Neuronal stem cell (in vitro differentiated cells): ENCODE data around the gene MOGAT2.

ENCODE experiments used
- DNase-seq: peaks from one replicate; pipeline ENCODE4 v3.0.0-alpha.2; 2013; ENCODE audit warnings: low spot score
- H2AFZ ChIP-seq: one replicate; pipeline ENCODE4 v1.6.1; 2013; ENCODE audit warnings: mild to moderate bottlenecking, low read length, inconsistent platforms
- H2AK5ac ChIP-seq: 2 replicates; pipeline ENCODE4 v1.6.1; 2013; ENCODE audit warnings: low read depth, mild to moderate bottlenecking, inconsistent platforms, low read length, moderate library complexity, mixed read lengths
- H2BK120ac ChIP-seq: 2 replicates; pipeline ENCODE4 v1.6.1; 2013; ENCODE audit warnings: low read depth, mild to moderate bottlenecking, inconsistent platforms, low read length, moderate library complexity, mixed read lengths
- H2BK12ac ChIP-seq: one replicate; pipeline ENCODE4 v1.6.1; 2013; ENCODE audit warnings: low read length, inconsistent platforms
- H2BK15ac ChIP-seq: 2 replicates; pipeline ENCODE4 v1.6.1; 2013; ENCODE audit warnings: mild to moderate bottlenecking, low read length, inconsistent platforms, mixed read lengths
- H2BK5ac ChIP-seq: one replicate; pipeline ENCODE4 v1.6.1; 2013; ENCODE audit warnings: inconsistent platforms, mild to moderate bottlenecking, low read length, moderate library complexity
- H3K14ac ChIP-seq: one replicate; pipeline ENCODE4 v1.6.1; 2013; ENCODE audit warnings: low read length, inconsistent platforms
- H3K18ac ChIP-seq: 2 replicates; pipeline ENCODE4 v1.6.1; 2013; ENCODE audit warnings: low read length, inconsistent platforms
- H3K23ac ChIP-seq: 2 replicates; pipeline ENCODE4 v1.6.1; 2013; ENCODE audit warnings: low read depth, mild to moderate bottlenecking, mixed read lengths, low read length, inconsistent platforms; ENCODE audit not compliant: poor library complexity
- H3K27ac ChIP-seq: replicated peaks from 3 replicates; pipeline ENCODE4 v1.5.1; 2013; ENCODE audit warnings: low read length, inconsistent platforms
- H3K27me3 ChIP-seq, 3 experiments: 2 replicates each; pipeline ENCODE4 v1.6.1; 2013; ENCODE audit warnings: low read length in 3 of 3, mild to moderate bottlenecking in 2 of 3, inconsistent platforms in 1 of 3, low read depth in 1 of 3, mixed read lengths in 1 of 3, moderate library complexity in 1 of 3; ENCODE audit not compliant: control insufficient read depth in 3 of 3, insufficient read depth in 3 of 3
- H3K36me3 ChIP-seq, 2 donors: replicated peaks in 1 of 2; 2 replicates each; pipeline ENCODE4 v1.6.1; 2013; ENCODE audit warnings: low read length in 2 of 2; ENCODE audit not compliant: control insufficient read depth in 2 of 2, insufficient read depth in 2 of 2
- H3K4ac ChIP-seq: 2 replicates; pipeline ENCODE4 v1.6.1; 2013; ENCODE audit warnings: inconsistent platforms, mild to moderate bottlenecking, low read length, moderate library complexity
- H3K4me1 ChIP-seq, 2 donors: 1 replicate in 1 of 2; 2 replicates in 1 of 2; pipeline ENCODE4 v1.6.1; 2013; ENCODE audit warnings: low read length in 2 of 2, low read depth in 1 of 2; ENCODE audit not compliant: control insufficient read depth in 2 of 2, insufficient read depth in 1 of 2
- H3K4me2 ChIP-seq: one replicate; pipeline ENCODE4 v1.6.1; 2013; ENCODE audit warnings: mild to moderate bottlenecking, low read length, inconsistent platforms; ENCODE audit not compliant: insufficient read depth, poor library complexity, severe bottlenecking
- H3K4me3 ChIP-seq, 2 donors: 2 replicates each; pipeline ENCODE4 v1.5.1; 2013; ENCODE audit warnings: low read length in 2 of 2, mild to moderate bottlenecking in 2 of 2, inconsistent platforms in 1 of 2, moderate library complexity in 1 of 2
- H3K79me1 ChIP-seq: one replicate; pipeline ENCODE4 v1.6.1; 2013; ENCODE audit warnings: low read depth, mild to moderate bottlenecking, inconsistent platforms, low read length, moderate library complexity
- H3K9ac ChIP-seq: one replicate; pipeline ENCODE4 v1.6.1; 2013; ENCODE audit warnings: mild to moderate bottlenecking, low read depth, low read length, inconsistent platforms; ENCODE audit not compliant: poor library complexity
- H3K9me3 ChIP-seq, 2 donors: replicated peaks in 1 of 2; 2 replicates each; pipeline versions ENCODE3 to v1.6.1; 2013; ENCODE audit warnings: low read length in 2 of 2, mild to moderate bottlenecking in 2 of 2, inconsistent platforms in 1 of 2, low read depth in 1 of 2, mixed read lengths in 1 of 2, moderate library complexity in 1 of 2; ENCODE audit not compliant: control insufficient read depth in 2 of 2, insufficient read depth in 1 of 2
- H4K8ac ChIP-seq: one replicate; pipeline ENCODE4 v1.6.1; 2013; ENCODE audit warnings: low read depth, mild to moderate bottlenecking, inconsistent platforms, low read length, moderate library complexity
- H4K91ac ChIP-seq: one replicate; pipeline ENCODE4 v1.6.1; 2013; ENCODE audit warnings: low read length, low read depth, mild to moderate bottlenecking, inconsistent platforms; ENCODE audit not compliant: poor library complexity
- WGBS, 2 donors: extraction: QIAGEN DNeasy Blood & Tissue Kit; methylation state at CpG; one replicate each; pipeline ENCODE4 v1.1.7; 2013; ENCODE audit warnings: missing lambda C conversion rate in 2 of 2, mixed read lengths in 1 of 2; ENCODE audit not compliant: insufficient read length in 2 of 2, insufficient replicate concordance in 1 of 2; ENCODE audit errors: extremely low coverage in 2 of 2; 5-methylcytosine and 5-hydroxymethylcytosine counted together

The MOGAT2 gene

DNA sequence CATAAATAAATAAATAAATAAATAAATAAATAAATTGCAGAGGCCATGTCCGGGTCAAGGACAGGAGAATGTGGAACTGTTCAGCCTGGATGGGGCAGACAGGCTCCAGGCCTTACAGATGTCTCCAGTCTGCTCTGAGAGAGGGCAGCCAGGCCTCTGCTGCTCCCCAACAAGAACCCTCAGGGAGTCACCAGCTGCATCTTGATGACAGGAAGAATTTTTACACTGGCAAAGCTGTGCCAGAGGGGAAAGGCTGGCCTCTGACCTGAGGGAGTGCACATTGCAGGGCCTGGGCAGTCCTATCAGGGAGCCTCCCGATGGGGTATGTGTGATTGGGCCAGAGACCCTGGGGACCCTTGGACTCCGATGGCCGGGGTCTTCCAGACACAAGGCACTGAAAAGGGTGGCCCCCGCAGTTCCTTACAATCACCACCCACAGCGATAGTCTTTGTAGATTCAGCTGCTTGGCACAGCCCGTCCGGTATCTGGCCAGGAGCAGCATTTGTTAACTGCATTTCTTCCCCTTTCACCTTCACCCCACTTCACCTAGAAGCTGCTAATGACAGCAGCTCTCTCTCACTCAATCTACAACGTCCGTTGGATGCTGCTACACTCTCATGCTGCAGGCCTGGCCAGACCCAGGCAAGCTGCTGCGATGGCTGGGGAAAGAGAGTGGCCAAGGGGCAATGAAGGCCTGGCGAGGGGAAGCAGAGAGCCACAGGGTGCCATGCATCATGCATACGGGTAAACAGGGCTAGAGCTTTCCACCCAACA is 8.1 kb downstream of the MOGAT2 start:
- Histone ChIP-seq H4K8ac (no peak overlapping the region), H3K36me3 (no peaks in the 10 kb centered on the region), H3K18ac (peak overlapping the region; percentile 62), H3K4me3 (no peak overlapping the region), H3K9ac (no peak overlapping the region), H3K9me3 (no peaks in the 10 kb centered on the region), H2AFZ (no peak overlapping the region), H3K4me2 (no peak overlapping the region), H3K27me3 (peaks cover 0 to 14% (median 0%) of the 10 kb centered on the region in 3 experiments), H2BK120ac (no peak overlapping the region), H2AK5ac (no peak overlapping the region), H2BK12ac (no peak overlapping the region), H3K27ac (no peak overlapping the region), H3K14ac (no peak overlapping the region), H2BK15ac (no peak overlapping the region), H4K91ac (no peak overlapping the region), H3K23ac (no peak overlapping the region), H3K79me1 (no peaks in the 10 kb centered on the region), H3K4ac (no peak overlapping the region), H3K4me1 (no peaks in the 10 kb centered on the region), H2BK5ac (no peak overlapping the region)
- no CpG with 5 or more reads among the region's 13 CpGs for WGBS, 2 donors
- no peak for DNase-seq

DNA sequence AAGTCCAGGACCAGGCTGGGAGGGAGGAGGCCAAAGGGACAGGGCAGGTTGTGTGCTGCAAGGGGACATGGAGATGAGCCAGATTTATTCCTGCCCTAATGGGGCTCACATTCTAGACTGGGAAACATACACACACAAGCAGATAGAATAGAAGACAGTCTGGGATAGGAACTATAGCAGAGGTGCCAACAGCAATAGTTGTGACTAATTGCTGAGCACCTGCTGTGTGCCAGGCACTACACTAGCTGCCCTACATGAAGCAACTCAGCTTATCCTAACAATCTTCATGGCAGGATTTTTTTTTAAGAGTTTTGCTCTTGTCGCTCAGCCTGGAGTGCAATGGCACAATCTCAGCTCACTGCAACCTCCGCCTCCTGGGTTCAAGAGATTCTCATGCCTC is 11.4 kb downstream of the MOGAT2 start:
- Histone ChIP-seq H3K27ac (no peak overlapping the region), H3K4ac (no peak overlapping the region), H3K4me3 (no peak overlapping the region), H3K36me3 (no peaks in the 10 kb centered on the region), H2BK15ac (no peak overlapping the region), H3K14ac (no peak overlapping the region), H2BK12ac (no peak overlapping the region), H3K79me1 (no peaks in the 10 kb centered on the region), H3K4me2 (no peak overlapping the region), H3K23ac (no peak overlapping the region), H4K8ac (no peak overlapping the region), H3K4me1 (peaks cover 0 to 11% of the 10 kb centered on the region in 2 donors), H3K27me3 (peaks cover 0 to 17% (median 0%) of the 10 kb centered on the region in 3 experiments), H3K18ac (no peak overlapping the region), H2BK120ac (no peak overlapping the region), H2AFZ (no peak overlapping the region), H2BK5ac (no peak overlapping the region), H3K9ac (no peak overlapping the region), H3K9me3 (no peaks in the 10 kb centered on the region), H2AK5ac (no peak overlapping the region), H4K91ac (no peak overlapping the region)
- DNase-seq = no peak
- WGBS, 2 donors = no CpG with 5 or more reads among the region's 2 CpGs

DNA sequence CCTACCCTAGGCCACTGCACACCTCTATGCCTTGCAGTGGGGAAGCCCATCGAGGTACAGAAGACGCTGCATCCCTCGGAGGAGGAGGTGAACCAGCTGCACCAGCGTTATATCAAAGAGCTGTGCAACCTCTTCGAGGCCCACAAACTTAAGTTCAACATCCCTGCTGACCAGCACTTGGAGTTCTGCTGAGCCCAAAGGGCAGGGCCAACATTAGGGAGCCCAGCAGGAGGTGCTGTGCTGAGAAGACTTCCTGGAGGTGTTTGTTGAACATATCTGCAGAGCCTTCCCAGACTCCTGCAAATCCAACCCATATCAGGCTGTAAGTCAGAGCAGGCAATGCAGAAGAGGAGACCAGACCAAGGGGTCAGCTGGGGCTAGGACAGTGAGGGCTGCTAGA is 13.5 kb downstream of the MOGAT2 start:
- Histone ChIP-seq H3K79me1 (no peaks in the 10 kb centered on the region), H2AK5ac (no peak overlapping the region), H2BK5ac (no peak overlapping the region), H2BK120ac (no peak overlapping the region), H2BK12ac (no peak overlapping the region), H3K36me3 (no peaks in the 10 kb centered on the region), H3K18ac (peak overlapping the region; percentile 21), H3K4me2 (no peak overlapping the region), H3K4me1 (peaks cover 0 to 12% of the 10 kb centered on the region in 2 donors), H2BK15ac (no peak overlapping the region), H3K9me3 (no peaks in the 10 kb centered on the region), H3K4me3 (no peak overlapping the region), H3K9ac (no peak overlapping the region), H3K4ac (no peak overlapping the region), H4K8ac (no peak overlapping the region), H3K27ac (no peak overlapping the region), H3K27me3 (peaks cover 0 to 13% (median 0%) of the 10 kb centered on the region in 3 experiments), H2AFZ (no peak overlapping the region), H3K14ac (no peak overlapping the region), H4K91ac (no peak overlapping the region), H3K23ac (no peak overlapping the region)
- DNase-seq = no peak
- WGBS, 2 donors = no CpG with 5 or more reads among the region's 5 CpGs

DNA sequence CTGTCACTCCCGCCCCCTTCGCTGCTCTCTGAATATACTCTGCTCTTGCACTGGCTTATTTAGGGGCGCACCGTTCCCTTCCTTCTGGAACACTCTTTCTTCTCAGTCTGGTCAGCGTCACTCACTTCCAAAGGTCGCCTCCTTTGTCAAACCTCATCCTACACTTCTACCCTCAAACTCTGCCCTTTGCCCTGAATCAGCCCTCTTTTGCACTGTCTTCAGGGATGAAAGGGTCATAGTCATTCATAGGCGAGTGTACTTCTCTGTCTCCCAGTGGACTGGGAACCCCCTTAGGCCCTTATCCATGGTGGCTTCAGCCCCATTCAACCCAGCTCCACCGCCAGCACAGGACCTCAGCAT is 15.4 kb downstream of the MOGAT2 start:
- Histone ChIP-seq H3K4me2 (no peak overlapping the region), H3K23ac (no peak overlapping the region), H3K18ac (no peak overlapping the region), H3K4ac (no peak overlapping the region), H3K9ac (no peak overlapping the region), H3K36me3 (no peaks in the 10 kb centered on the region), H3K27me3 (peaks cover 0 to 5% (median 0%) of the 10 kb centered on the region in 3 experiments), H4K8ac (no peak overlapping the region), H2BK120ac (no peak overlapping the region), H2BK15ac (no peak overlapping the region), H3K79me1 (no peaks in the 10 kb centered on the region), H2AK5ac (no peak overlapping the region), H3K14ac (no peak overlapping the region), H3K27ac (no peak overlapping the region), H2BK12ac (no peak overlapping the region), H2AFZ (no peak overlapping the region), H3K4me3 (no peak overlapping the region), H3K9me3 (no peaks in the 10 kb centered on the region), H2BK5ac (no peak overlapping the region), H4K91ac (no peak overlapping the region), H3K4me1 (peaks cover 0 to 12% of the 10 kb centered on the region in 2 donors)
- WGBS, 2 donors = no CpG with 5 or more reads among the region's 8 CpGs
- no peak for DNase-seq
